ENCODE measurements around the gene CFAP61.

CFAP61 gene

DNA sequence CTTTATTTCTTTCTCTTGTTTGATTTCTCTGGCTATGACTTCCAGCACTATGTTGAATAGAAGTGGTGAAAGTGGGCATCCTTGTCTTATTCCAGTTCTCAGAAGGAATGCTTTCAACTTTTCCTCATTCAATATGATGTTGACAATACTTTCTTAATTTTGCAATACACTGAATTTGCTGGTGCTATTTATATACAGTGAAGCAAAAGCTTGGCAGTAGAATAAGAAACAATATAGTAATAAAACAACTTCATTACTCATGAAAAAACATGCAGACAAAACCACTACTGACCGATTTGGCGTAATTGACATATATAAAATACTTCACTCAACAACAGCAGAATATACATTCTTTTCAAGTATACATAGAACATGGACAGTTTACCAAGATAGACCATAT is 96.4 kb downstream of the CFAP61 start:
- no peaks in the 10 kb centered on the region for H3K4me1 ChIP-seq (ENCODE audit: control insufficient read depth, insufficient read depth, low read length)
- H3K4me3 ChIP-seq (ENCODE audit: low read depth, low read length), result no peak overlapping the region
- H3K36me3 ChIP-seq (ENCODE audit: control insufficient read depth in 2 of 2, insufficient read depth in 1 of 2, low read length in 2 of 2), result no peaks in the 10 kb centered on the region
- POLR2A ChIA-PET, result no interaction called here
- no peaks in the 10 kb centered on the region for H3K9me3 ChIP-seq (ENCODE audit: control insufficient read depth, insufficient read depth, low read depth, low read length)
- CTCF ChIA-PET, result no interaction called here
- H3K27ac ChIP-seq (ENCODE audit: extremely low read depth, low read depth, low read length), result no peak overlapping the region
- TF ChIP-seq, protein P1, sequence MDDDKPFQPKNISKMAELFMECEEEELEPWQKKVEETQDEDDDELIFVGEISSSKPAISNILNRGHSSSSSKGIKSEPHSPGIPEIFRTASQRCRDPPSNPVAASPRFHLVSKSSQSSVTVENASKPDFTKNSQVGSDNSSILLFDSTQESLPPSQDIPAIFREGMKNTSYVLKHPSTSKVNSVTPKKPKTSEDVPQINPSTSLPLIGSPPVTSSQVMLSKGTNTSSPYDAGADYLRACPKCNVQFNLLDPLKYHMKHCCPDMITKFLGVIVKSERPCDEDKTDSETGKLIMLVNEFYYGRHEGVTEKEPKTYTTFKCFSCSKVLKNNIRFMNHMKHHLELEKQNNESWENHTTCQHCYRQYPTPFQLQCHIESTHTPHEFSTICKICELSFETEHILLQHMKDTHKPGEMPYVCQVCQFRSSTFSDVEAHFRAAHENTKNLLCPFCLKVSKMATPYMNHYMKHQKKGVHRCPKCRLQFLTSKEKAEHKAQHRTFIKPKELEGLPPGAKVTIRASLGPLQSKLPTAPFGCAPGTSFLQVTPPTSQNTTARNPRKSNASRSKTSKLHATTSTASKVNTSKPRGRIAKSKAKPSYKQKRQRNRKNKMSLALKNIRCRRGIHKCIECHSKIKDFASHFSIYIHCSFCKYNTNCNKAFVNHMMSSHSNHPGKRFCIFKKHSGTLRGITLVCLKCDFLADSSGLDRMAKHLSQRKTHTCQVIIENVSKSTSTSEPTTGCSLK (tag by site-specific recombination; IDR thresholded peaks at IDR 0.05), result no peak

DNA sequence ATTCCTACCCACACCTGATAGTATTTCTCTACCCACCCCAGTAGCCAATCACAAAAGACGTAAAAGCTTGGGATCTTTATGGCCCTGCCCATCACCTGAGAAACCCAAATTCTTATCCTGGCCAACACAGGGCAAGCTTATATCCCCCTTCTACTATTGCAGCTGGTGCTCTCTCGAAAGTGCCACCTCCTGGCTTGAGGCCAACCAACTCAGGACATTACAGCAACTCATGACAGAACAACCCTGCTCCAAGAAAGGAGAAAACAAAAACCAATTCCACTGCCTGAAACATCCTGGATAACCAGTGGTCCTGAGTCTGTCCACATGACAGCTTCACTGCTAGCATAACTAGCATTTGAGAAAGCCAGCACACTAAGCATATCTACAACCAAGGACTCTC is 97.9 kb downstream of the CFAP61 start:
- TF ChIP-seq, protein P2, sequence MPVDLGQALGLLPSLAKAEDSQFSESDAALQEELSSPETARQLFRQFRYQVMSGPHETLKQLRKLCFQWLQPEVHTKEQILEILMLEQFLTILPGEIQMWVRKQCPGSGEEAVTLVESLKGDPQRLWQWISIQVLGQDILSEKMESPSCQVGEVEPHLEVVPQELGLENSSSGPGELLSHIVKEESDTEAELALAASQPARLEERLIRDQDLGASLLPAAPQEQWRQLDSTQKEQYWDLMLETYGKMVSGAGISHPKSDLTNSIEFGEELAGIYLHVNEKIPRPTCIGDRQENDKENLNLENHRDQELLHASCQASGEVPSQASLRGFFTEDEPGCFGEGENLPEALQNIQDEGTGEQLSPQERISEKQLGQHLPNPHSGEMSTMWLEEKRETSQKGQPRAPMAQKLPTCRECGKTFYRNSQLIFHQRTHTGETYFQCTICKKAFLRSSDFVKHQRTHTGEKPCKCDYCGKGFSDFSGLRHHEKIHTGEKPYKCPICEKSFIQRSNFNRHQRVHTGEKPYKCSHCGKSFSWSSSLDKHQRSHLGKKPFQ (tag by site-specific recombination; IDR thresholded peaks at IDR 0.05), result no peak
- no peak for TF ChIP-seq ZFP41 (tag by site-specific recombination; IDR thresholded peaks at IDR 0.05; ENCODE audit: borderline replicate concordance)
- TF ChIP-seq, protein P3, sequence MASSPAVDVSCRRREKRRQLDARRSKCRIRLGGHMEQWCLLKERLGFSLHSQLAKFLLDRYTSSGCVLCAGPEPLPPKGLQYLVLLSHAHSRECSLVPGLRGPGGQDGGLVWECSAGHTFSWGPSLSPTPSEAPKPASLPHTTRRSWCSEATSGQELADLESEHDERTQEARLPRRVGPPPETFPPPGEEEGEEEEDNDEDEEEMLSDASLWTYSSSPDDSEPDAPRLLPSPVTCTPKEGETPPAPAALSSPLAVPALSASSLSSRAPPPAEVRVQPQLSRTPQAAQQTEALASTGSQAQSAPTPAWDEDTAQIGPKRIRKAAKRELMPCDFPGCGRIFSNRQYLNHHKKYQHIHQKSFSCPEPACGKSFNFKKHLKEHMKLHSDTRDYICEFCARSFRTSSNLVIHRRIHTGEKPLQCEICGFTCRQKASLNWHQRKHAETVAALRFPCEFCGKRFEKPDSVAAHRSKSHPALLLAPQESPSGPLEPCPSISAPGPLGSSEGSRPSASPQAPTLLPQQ (tag by site-specific recombination; IDR thresholded peaks at IDR 0.05), result no peak
- no peak for TF ChIP-seq ZNF792 (tag by site-specific recombination; IDR thresholded peaks at IDR 0.05)
- TF ChIP-seq ZNF530 (tag by site-specific recombination; IDR thresholded peaks at IDR 0.05; ENCODE audit: low read depth), result no peak
- no peak for TF ChIP-seq SP7 (tag by site-specific recombination; IDR thresholded peaks at IDR 0.05)
- no peak for TF ChIP-seq ZNF335 (tag by site-specific recombination; conservative IDR thresholded peaks at IDR 0.05)
- TF ChIP-seq ZNF10 (tag by site-specific recombination; IDR thresholded peaks at IDR 0.05), result no peak
- TF ChIP-seq, protein P4, sequence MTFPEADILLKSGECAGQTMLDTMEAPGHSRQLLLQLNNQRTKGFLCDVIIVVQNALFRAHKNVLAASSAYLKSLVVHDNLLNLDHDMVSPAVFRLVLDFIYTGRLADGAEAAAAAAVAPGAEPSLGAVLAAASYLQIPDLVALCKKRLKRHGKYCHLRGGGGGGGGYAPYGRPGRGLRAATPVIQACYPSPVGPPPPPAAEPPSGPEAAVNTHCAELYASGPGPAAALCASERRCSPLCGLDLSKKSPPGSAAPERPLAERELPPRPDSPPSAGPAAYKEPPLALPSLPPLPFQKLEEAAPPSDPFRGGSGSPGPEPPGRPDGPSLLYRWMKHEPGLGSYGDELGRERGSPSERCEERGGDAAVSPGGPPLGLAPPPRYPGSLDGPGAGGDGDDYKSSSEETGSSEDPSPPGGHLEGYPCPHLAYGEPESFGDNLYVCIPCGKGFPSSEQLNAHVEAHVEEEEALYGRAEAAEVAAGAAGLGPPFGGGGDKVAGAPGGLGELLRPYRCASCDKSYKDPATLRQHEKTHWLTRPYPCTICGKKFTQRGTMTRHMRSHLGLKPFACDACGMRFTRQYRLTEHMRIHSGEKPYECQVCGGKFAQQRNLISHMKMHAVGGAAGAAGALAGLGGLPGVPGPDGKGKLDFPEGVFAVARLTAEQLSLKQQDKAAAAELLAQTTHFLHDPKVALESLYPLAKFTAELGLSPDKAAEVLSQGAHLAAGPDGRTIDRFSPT (tag by site-specific recombination; IDR thresholded peaks at IDR 0.05), result no peak
- TF ChIP-seq ZNF776 (tag by site-specific recombination; IDR thresholded peaks at IDR 0.05; ENCODE audit: borderline replicate concordance), result no peak
- TF ChIP-seq, protein P5, sequence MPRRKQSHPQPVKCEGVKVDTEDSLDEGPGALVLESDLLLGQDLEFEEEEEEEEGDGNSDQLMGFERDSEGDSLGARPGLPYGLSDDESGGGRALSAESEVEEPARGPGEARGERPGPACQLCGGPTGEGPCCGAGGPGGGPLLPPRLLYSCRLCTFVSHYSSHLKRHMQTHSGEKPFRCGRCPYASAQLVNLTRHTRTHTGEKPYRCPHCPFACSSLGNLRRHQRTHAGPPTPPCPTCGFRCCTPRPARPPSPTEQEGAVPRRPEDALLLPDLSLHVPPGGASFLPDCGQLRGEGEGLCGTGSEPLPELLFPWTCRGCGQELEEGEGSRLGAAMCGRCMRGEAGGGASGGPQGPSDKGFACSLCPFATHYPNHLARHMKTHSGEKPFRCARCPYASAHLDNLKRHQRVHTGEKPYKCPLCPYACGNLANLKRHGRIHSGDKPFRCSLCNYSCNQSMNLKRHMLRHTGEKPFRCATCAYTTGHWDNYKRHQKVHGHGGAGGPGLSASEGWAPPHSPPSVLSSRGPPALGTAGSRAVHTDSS (tag by site-specific recombination; IDR thresholded peaks at IDR 0.05), result no peak
- TF ChIP-seq FEZF1 (tag by site-specific recombination; IDR thresholded peaks at IDR 0.05), result no peak
- no peak for TF ChIP-seq OSR2 (tag by site-specific recombination; IDR thresholded peaks at IDR 0.05)
- no peak for TF ChIP-seq ZSCAN23 (tag by site-specific recombination; IDR thresholded peaks at IDR 0.05)
- TF ChIP-seq ZNF433 (tag by site-specific recombination; IDR thresholded peaks at IDR 0.05; ENCODE audit: low read depth), result no peak
- no peak for TF ChIP-seq ZNF48 (tag by site-specific recombination; IDR thresholded peaks at IDR 0.05)
- TF ChIP-seq, protein P6, sequence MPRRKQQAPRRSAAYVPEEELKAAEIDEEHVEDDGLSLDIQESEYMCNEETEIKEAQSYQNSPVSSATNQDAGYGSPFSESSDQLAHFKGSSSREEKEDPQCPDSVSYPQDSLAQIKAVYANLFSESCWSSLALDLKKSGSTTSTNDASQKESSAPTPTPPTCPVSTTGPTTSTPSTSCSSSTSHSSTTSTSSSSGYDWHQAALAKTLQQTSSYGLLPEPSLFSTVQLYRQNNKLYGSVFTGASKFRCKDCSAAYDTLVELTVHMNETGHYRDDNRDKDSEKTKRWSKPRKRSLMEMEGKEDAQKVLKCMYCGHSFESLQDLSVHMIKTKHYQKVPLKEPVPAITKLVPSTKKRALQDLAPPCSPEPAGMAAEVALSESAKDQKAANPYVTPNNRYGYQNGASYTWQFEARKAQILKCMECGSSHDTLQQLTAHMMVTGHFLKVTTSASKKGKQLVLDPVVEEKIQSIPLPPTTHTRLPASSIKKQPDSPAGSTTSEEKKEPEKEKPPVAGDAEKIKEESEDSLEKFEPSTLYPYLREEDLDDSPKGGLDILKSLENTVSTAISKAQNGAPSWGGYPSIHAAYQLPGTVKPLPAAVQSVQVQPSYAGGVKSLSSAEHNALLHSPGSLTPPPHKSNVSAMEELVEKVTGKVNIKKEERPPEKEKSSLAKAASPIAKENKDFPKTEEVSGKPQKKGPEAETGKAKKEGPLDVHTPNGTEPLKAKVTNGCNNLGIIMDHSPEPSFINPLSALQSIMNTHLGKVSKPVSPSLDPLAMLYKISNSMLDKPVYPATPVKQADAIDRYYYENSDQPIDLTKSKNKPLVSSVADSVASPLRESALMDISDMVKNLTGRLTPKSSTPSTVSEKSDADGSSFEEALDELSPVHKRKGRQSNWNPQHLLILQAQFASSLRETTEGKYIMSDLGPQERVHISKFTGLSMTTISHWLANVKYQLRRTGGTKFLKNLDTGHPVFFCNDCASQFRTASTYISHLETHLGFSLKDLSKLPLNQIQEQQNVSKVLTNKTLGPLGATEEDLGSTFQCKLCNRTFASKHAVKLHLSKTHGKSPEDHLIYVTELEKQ (tag by site-specific recombination; IDR thresholded peaks at IDR 0.05; ENCODE audit: borderline replicate concordance), result no peak
- no peak for TF ChIP-seq ZNF658 (tag by site-specific recombination; IDR thresholded peaks at IDR 0.05)
- TF ChIP-seq, protein P7, sequence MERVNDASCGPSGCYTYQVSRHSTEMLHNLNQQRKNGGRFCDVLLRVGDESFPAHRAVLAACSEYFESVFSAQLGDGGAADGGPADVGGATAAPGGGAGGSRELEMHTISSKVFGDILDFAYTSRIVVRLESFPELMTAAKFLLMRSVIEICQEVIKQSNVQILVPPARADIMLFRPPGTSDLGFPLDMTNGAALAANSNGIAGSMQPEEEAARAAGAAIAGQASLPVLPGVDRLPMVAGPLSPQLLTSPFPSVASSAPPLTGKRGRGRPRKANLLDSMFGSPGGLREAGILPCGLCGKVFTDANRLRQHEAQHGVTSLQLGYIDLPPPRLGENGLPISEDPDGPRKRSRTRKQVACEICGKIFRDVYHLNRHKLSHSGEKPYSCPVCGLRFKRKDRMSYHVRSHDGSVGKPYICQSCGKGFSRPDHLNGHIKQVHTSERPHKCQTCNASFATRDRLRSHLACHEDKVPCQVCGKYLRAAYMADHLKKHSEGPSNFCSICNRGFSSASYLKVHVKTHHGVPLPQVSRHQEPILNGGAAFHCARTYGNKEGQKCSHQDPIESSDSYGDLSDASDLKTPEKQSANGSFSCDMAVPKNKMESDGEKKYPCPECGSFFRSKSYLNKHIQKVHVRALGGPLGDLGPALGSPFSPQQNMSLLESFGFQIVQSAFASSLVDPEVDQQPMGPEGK (tag by site-specific recombination; IDR thresholded peaks at IDR 0.05), result no peak
- Histone ChIP-seq H3K9me3 (ENCODE audit: control insufficient read depth, insufficient read depth, low read depth, low read length) (no peaks in the 10 kb centered on the region), H3K27ac (ENCODE audit: extremely low read depth, low read depth, low read length) (no peak overlapping the region), H3K4me3 (ENCODE audit: low read depth, low read length) (no peak overlapping the region), H3K4me1 (ENCODE audit: control insufficient read depth, insufficient read depth, low read length) (no peaks in the 10 kb centered on the region), H3K36me3 (ENCODE audit: control insufficient read depth in 2 of 2, insufficient read depth in 1 of 2, low read length in 2 of 2) (no peaks in the 10 kb centered on the region)
- POLR2A ChIA-PET, result no interaction called here
- CTCF ChIA-PET, result no interaction called here
